ENCODE measurements around the gene DBX1.

- TF ChIP-seq, protein P1, sequence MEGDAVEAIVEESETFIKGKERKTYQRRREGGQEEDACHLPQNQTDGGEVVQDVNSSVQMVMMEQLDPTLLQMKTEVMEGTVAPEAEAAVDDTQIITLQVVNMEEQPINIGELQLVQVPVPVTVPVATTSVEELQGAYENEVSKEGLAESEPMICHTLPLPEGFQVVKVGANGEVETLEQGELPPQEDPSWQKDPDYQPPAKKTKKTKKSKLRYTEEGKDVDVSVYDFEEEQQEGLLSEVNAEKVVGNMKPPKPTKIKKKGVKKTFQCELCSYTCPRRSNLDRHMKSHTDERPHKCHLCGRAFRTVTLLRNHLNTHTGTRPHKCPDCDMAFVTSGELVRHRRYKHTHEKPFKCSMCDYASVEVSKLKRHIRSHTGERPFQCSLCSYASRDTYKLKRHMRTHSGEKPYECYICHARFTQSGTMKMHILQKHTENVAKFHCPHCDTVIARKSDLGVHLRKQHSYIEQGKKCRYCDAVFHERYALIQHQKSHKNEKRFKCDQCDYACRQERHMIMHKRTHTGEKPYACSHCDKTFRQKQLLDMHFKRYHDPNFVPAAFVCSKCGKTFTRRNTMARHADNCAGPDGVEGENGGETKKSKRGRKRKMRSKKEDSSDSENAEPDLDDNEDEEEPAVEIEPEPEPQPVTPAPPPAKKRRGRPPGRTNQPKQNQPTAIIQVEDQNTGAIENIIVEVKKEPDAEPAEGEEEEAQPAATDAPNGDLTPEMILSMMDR (conservative IDR thresholded peaks at IDR 0.05) = no peak
- no peak for TF ChIP-seq ZFX (IDR thresholded peaks at IDR 0.05)
Measured at GRCh38 chr11:20193307-20193706, 33.0 kb upstream of the DBX1 start.
